GM21825 (cell line): Measurements from ENCODE around the gene SEBOX.

Source experiments
- ATAC-seq: cut with Tn5 transposase; IDR thresholded peaks from one replicate; pipeline ENCODE4 v1.9.1; 2021; ENCODE audit warnings: mild to moderate bottlenecking, moderate library complexity; ENCODE audit not compliant: unreplicated experiment

Gene SEBOX

DNA sequence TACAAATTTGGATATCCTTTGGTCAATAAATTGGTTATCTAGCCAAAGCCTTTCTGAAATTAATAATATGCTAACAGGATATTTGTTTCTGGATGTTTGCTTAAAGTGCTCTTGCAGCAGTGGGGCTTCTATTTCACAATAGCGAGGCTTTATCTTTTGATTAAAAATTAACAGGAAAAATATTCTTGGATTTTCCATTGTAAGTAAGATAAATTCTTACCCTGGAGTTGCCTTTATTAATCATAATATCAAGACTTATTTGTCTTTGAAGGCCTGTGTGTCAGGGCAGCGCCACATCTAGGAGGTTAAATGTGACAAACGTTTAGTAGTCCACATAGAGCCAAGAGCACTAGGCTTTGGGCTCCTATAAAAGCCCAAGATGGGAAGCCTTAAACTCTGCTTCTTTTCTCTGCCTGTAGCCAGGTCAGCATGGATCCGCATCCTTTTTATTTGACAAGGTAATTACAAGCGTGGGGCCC is 40.7 kb downstream of the SEBOX start:
- ATAC-seq, result no peak

DNA sequence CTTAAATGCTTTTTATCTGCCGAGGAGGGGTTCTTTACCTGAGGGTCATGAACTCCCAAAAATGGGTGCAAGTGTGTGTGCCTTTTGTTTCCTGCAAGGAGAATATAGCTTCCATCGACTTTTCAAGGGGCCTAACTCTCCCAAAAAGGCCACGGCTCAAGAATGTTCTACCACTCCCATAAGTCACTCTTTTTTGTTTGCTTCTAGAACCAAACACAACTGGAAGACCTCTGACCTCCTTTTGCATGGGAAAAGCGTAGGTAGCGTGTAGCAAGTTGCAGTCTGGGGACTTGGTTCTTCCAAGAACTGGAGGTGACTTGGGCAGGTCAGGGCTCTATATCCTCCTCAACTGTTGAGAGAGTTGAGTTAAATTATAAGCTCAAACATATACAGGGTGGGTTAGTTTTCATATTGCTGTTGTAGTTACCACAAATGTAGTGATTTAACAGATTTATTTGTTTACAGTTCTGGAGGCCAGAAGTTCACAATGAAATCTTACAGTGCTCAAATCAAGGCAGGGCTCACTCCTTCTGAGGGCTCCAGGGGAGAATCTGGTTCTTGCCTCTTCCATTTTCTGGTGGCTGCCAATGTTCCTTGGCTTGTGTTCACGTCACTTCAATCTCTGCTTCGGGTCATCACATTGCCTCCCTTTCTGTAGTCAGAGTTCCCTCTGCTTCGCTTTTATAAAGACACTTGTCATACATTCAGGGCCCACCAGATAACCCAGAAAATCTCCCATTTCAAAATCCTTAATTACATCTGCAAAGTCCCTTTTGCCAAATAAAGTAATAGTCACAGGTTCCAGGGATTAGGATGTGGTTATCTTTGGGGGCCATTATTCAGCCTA is 44.6 kb downstream of the SEBOX start:
- no peak for ATAC-seq

- no peak for ATAC-seq
These were observed 45.4 kb downstream of the SEBOX start for GRCh38 chr17:28319598-28319935.

DNA sequence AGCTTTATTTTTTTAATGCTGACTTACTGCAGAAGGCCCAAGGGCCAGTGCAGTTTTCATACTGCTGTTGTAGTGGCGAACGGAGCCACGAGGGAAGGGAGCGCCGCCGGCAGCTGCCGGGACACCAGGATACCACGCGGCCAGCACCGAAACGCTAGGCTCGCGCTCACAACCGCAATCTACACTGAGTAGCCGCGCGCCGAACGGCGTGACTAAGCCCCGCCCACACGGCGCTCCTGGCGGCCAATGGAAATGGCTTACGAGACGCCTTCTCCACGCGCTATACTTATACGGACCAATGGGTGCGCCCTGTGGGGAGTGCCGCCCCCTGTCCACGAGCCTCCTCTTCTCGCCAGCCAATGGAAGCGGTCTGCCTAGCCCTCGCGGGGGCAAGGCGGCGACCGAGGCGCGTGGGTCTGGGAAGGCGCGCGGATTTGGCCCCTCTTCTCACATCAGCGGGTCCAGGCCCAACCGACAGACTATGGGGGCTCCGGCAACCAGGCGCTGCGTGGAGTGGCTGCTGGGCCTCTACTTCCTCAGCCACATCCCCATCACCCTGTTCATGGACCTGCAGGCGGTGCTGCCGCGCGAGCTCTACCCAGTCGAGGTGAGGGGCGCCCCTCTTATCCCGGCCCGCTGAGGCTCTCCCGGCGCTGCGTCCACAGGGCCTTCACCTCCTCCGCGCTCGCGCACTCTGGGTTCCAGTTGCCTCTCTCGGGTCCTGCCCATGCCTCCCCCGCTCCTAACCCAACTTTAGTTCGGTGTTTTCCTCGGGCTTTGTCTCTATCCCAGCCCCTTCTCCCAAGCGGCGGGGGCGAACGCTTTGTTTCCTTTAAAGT is 46.0 kb downstream of the SEBOX start, which contains the start of gene TMEM97:
Gene TMEM97, plus strand, starts transcription at position 442 of the 839 bp plus-strand sequence. Its CDS starts 40 bp downstream, at position 482.
- ATAC-seq, result peak; percentile 85

DNA sequence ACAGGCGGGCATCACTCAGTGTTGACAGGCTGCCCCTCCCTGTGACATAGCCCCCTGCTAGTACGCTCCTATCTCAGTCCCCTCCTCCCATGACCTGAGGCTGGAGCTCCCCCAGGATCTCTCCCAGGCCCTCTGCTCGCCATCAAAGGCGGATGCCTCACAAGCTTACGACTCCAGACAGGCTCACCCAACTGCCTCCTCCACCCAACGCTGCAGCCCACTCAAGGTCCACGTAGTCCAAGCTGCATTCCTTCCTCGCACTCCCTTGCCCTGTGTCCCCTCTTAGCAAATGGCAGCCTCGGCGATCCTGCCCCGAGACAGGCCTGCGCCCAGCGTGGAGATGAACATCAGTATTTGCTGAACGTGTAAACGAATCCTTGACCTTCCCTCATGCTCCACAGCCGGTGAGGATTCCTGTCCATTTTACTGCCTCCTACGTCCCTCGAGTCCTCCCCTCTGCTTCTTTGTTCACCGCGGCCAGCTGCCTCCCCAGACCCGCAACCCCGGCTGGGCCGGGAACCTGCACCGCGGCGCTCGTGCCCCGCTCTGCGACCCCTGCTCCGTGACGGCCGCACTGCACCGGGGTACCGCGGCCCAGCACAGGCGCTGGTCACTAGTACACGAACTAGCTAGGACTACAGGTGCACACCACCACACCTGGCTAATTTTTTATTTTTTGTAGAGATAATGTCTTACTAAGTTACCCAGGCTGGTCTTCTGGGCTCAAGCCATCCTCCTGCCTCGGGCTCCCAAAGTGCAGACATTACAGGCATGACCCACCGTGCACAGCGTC is 46.8 kb downstream of the SEBOX start:
- peak; percentile 1 for ATAC-seq

- ATAC-seq, result no peak
These were observed 47.7 kb downstream of the SEBOX start for GRCh38 chr17:28317099-28317965.

GRCh38 chr17:28315846-28316705 is 48.9 kb downstream of the SEBOX start:
- no peak for ATAC-seq

- no peak for ATAC-seq
These were observed 51.2 kb downstream of the SEBOX start for GRCh38 chr17:28313841-28314240.
